ENCODE data around the gene COL8A1.

DNA sequence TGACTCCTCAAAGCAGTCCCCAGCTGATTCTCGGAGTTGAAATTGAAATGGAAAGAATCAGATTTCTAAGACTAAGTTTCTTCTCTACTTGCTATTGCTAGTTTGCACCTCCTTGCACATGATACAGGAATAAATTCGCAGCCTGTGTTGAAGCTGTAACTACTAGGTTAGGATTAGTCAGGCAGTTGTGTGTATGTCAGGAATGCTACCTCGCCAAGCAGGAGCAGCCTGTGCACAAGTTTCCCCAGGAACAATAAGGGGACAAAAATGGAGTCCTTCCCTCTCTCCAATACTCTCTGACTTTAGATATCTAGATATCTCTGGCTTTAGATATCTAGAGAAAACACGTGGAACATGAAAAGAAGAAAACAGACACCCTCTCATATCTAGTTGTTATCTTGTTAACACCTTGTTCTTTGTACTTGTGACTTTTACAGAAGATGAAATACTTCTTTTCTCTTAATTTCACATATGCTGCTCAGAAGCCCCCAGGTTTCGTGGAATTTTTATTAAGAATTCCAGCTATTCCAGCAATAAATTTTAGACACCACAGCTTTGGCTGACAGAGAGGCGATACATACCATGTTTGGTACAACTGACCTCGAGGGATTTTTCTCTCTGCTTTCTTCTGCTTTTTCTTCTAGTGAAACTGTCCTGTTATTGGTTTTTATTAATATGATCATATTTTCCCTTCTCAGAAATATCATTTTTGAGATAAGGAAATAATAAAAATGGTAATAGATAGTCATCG is 123.2 kb downstream of the COL8A1 start:
- TF ChIP-seq EZH2 (IDR thresholded peaks at IDR 0.05; ENCODE audit: borderline replicate concordance, low read length): no peak
- TF ChIP-seq, protein P1, sequence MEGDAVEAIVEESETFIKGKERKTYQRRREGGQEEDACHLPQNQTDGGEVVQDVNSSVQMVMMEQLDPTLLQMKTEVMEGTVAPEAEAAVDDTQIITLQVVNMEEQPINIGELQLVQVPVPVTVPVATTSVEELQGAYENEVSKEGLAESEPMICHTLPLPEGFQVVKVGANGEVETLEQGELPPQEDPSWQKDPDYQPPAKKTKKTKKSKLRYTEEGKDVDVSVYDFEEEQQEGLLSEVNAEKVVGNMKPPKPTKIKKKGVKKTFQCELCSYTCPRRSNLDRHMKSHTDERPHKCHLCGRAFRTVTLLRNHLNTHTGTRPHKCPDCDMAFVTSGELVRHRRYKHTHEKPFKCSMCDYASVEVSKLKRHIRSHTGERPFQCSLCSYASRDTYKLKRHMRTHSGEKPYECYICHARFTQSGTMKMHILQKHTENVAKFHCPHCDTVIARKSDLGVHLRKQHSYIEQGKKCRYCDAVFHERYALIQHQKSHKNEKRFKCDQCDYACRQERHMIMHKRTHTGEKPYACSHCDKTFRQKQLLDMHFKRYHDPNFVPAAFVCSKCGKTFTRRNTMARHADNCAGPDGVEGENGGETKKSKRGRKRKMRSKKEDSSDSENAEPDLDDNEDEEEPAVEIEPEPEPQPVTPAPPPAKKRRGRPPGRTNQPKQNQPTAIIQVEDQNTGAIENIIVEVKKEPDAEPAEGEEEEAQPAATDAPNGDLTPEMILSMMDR (conservative IDR thresholded peaks at IDR 0.05 in 1 of 2, IDR thresholded peaks at IDR 0.05 in 1 of 2; ENCODE audit: extremely low read depth in 1 of 2, insufficient read depth in 1 of 2, low read depth in 1 of 2, low read length in 2 of 2): no peak
